ENCODE measurements around the gene FRMD5.
A peak's percentile ranks its signal among the peaks of the same experiment; 100 is the strongest.

The FRMD5 gene

DNA sequence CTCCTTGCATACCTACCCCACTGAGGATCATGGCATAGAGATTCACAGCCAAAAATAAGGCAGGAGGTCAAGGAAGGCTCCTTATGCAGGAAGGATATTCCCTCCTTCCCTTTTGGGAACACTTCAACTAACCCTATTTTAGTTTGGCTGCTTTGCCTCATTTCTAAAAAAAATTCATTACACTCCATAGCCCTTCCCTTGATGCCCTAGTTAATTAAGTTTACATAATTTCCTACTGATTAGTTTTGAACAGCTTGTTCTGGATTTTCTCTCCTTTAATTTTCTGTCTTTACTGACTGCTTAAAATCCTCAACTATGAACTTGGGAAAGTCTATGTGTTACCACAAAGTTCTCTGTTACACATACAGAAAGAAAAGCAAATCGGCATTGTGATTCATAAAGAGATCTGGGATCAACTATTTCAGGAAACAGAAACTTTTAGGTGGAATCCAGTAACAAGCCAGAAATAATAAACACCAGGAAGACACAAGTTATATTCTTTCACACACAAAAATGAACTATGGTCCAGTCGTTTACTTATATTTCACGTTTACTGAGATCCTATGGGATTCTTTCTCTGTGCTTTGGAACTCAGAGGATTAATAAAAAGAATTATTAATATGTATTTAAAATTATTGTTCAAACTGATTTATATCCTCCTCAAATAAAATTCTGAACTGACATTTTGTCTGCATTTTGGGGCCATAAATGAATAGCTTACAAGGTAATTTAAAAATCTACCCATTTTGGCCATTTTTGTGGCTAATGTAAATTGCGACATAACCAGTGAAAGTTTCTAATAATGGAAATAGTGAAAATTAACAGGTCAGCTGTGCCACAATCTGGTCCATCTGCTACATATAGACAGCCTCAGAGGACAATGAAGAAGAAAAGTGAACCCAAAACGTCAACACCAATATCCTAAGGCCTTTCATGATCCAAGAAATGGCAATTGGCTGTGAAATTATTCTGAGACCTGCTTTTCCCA, 113.8 kb downstream of the FRMD5 start:
- DNase-seq (ENCODE audit: low spot score): no peak
- TF ChIP-seq, protein P1, sequence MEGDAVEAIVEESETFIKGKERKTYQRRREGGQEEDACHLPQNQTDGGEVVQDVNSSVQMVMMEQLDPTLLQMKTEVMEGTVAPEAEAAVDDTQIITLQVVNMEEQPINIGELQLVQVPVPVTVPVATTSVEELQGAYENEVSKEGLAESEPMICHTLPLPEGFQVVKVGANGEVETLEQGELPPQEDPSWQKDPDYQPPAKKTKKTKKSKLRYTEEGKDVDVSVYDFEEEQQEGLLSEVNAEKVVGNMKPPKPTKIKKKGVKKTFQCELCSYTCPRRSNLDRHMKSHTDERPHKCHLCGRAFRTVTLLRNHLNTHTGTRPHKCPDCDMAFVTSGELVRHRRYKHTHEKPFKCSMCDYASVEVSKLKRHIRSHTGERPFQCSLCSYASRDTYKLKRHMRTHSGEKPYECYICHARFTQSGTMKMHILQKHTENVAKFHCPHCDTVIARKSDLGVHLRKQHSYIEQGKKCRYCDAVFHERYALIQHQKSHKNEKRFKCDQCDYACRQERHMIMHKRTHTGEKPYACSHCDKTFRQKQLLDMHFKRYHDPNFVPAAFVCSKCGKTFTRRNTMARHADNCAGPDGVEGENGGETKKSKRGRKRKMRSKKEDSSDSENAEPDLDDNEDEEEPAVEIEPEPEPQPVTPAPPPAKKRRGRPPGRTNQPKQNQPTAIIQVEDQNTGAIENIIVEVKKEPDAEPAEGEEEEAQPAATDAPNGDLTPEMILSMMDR (IDR thresholded peaks at IDR 0.05; ENCODE audit: extremely low read depth, insufficient read depth, missing control alignments): no peak
- in situ Hi-C loops (cut with MboI; ENCODE audit: low pct_unique_long_range_greater_than_20kb, low sequenced_read_pairs, unreplicated experiment): no loop called here

- TF ChIP-seq, protein P1 (IDR thresholded peaks at IDR 0.05; ENCODE audit: extremely low read depth, insufficient read depth, missing control alignments): no peak
- in situ Hi-C loops (cut with MboI; ENCODE audit: low pct_unique_long_range_greater_than_20kb, low sequenced_read_pairs, unreplicated experiment): no loop called here
- DNase-seq (ENCODE audit: low spot score): no peak
Measured at GRCh38 chr15:44075535-44075934, 119.5 kb downstream of the FRMD5 start.

- no peak for DNase-seq (ENCODE audit: low spot score)
- TF ChIP-seq, protein P1 (IDR thresholded peaks at IDR 0.05; ENCODE audit: extremely low read depth, insufficient read depth, missing control alignments): no peak
- in situ Hi-C loops (cut with MboI; ENCODE audit: low pct_unique_long_range_greater_than_20kb, low sequenced_read_pairs, unreplicated experiment): no loop called here
Measured at GRCh38 chr15:44069489-44069888, 125.6 kb downstream of the FRMD5 start.

GRCh38 chr15:44068347-44068746, 126.7 kb downstream of the FRMD5 start:
- in situ Hi-C loops (cut with MboI; ENCODE audit: low pct_unique_long_range_greater_than_20kb, low sequenced_read_pairs, unreplicated experiment): no loop called here
- DNase-seq (ENCODE audit: low spot score): no peak
- TF ChIP-seq, protein P1 (IDR thresholded peaks at IDR 0.05; ENCODE audit: extremely low read depth, insufficient read depth, missing control alignments): no peak

- TF ChIP-seq, protein P1 (IDR thresholded peaks at IDR 0.05; ENCODE audit: extremely low read depth, insufficient read depth, missing control alignments): peak; percentile 75
- in situ Hi-C loops (cut with MboI; ENCODE audit: low pct_unique_long_range_greater_than_20kb, low sequenced_read_pairs, unreplicated experiment): no loop called here
- peak; percentile 48 for DNase-seq (ENCODE audit: low spot score)
Measured at GRCh38 chr15:44066211-44066827, 128.8 kb downstream of the FRMD5 start.

GRCh38 chr15:44064706-44065105, 130.4 kb downstream of the FRMD5 start:
- in situ Hi-C loops (cut with MboI; ENCODE audit: low pct_unique_long_range_greater_than_20kb, low sequenced_read_pairs, unreplicated experiment): no loop called here
- TF ChIP-seq, protein P1 (IDR thresholded peaks at IDR 0.05; ENCODE audit: extremely low read depth, insufficient read depth, missing control alignments): no peak
- DNase-seq (ENCODE audit: low spot score): no peak
